Endometrium (tissue), 2 donors: ENCODE measurements around the gene MAMLD1.

ENCODE experiments used
- FAIRE-seq: peaks from 2 replicates; lab custom pipeline; 2012; peaks lifted over from hg19 to GRCh38; lab: Jason Lieb, UNC
- donor health status: control.
- donor health status: control.

The MAMLD1 gene

GRCh38 chrX:150502979-150503897 is 140.1 kb downstream of the MAMLD1 start:
- no peak for FAIRE-seq

DNA sequence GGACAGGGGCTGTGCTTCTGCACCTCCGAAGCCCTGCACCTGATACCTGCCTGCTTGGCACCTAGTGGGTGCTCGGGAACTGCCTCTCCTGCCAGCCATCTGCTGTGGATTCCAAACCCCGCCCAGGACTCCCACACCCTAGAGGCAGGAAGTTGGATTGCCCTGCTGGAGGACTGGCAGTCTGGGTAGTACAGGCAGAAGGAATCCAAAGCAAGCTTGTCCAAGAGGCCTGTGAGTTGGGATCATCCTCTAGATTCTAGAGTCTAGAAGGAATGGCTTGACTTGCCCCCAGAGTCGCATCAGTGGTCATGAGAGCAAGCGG is 140.7 kb downstream of the MAMLD1 start:
- no peak for FAIRE-seq

- no peak for FAIRE-seq
Measured at GRCh38 chrX:150504397-150505182, 141.5 kb downstream of the MAMLD1 start.

DNA sequence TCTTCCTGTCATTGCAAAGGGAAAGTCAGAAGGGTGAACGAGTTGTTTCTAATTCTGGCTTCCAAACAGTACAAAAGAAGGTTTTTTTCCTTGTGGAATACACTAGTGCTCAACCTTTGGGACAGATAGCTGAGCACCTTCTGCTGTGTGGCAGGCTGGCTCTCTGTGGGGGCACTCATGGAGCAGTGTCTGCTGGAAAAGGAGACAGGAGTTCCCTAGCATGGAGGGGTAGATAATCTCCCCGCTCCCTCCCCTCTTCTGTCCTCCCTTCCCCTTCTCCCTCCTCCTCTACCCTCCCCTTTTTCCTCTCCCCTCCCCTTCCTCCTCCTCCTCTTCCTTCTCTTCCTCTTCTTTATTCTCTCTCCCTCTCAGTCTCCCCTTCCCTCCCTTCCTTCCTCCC is 142.9 kb downstream of the MAMLD1 start:
- no peak for FAIRE-seq

DNA sequence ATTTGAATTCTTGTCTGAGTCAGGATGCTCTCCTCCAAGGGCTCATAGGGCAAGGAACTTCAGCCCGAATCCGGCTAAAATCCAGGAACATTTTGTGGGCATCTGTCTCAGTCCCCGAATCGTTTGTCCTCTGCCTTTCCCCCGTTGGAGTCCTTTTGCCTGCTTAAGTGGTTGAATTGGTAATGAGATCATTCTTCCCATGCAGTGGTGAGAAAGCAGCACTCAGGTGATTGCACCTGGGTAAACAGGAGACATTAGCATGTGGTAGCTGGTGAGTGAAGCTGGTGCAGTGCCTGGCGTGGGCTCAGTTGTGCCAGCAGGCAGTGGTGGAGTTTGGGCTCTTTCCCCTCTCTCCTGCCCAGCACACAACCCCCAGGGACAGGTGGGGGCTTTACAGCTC is 143.4 kb downstream of the MAMLD1 start:
- FAIRE-seq: no peak

GRCh38 chrX:150507251-150507856 is 144.2 kb downstream of the MAMLD1 start:
- no peak for FAIRE-seq

DNA sequence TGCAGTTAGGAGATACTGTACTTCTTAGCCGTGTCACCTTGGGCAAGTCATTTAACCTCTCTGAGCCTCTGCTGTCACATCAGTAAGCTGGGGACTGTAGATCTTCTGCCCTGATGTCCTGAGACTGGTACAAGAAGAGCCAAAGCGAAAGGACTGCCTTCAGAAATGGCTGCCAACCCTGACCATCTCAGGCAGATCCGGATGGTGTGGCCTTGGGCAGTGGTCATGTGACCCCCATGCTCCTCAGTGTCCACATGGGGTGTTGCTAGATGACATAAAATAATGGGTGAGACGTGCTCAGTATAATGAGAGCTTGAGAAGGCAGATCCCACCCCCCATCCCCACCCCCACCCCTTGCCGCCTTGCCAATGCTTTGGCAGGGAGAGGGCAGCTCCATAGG is 144.9 kb downstream of the MAMLD1 start:
- no peak for FAIRE-seq

- FAIRE-seq: no peak
Measured at GRCh38 chrX:150508451-150509367, 145.6 kb downstream of the MAMLD1 start.

DNA sequence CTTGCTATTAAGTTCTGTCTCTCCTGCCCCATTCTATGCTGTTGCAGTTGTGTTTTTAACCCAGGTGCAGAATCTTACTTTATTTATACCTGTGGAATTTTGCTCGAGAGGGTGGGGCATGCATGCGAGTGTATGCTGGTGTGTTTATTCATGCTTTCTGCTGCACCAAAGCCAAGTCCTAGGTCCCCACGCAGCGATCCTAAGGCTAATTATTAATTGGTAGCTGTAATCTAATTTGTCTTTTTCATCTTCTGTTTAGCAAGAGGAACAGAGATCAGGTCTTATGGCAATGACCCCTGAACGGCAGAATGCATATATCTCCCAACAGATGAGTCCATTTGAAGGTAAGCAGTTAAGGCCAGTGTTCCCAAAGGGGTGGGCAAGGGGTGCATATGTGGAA is 146.6 kb downstream of the MAMLD1 start:
- FAIRE-seq: no peak

DNA sequence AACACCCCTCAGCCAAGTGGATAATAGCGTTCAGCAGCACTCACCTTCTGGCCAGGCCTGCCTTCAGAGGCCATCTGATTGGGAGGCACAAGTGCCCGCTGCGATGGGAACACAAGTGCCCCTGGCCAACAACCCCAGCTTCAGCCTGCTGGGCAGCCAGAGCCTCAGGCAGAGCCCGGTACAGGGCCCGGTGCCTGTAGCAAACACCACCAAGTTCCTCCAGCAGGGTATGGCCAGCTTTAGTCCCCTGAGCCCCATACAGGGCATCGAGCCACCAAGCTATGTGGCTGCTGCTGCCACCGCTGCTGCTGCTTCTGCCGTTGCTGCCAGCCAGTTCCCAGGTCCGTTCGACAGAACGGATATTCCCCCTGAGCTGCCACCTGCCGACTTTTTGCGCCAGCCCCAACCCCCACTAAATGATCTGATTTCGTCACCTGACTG is 149.4 kb downstream of the MAMLD1 start:
- FAIRE-seq: no peak

DNA sequence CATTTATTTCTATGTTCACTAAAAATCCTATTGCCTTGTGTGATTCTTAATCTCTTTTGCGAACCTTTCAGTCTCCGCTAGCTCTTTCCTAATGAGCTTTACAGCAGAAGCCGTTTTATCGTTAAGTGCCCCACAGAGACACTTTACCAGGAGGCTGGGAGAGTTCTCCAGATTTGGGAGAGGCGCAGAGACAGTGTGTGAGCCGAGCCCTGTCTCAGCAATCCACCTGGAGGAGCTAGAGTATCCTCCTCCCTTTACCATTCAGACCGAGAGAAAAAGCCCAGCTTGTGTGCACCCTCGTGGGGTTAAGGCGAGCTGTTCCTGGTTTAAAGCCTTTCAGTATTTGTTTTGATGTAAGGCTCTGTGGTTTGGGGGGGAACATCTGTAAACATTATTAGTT is 150.4 kb downstream of the MAMLD1 start:
- FAIRE-seq: no peak

- no peak for FAIRE-seq
Measured at GRCh38 chrX:150514462-150514861, 151.3 kb downstream of the MAMLD1 start.

DNA sequence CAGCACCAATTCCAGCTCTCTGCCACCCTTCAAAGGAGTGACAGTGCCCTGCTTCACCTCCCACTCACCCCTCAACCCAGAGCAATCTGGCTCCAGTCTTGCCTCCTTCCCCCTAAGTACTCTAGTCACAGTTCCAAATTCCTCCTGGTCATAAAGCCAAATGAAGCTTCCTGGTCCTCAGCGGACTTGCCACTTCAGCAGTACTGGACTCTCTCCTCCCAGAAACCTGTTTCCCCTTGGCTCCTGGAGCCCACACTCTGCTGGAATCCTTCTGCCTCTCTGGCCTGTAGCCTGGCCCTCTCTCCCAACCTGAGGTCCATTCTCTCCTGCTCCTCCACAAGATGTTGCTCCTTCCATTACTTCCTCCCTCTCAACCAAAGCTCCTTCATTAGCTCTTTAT is 152.7 kb downstream of the MAMLD1 start:
- FAIRE-seq: no peak

DNA sequence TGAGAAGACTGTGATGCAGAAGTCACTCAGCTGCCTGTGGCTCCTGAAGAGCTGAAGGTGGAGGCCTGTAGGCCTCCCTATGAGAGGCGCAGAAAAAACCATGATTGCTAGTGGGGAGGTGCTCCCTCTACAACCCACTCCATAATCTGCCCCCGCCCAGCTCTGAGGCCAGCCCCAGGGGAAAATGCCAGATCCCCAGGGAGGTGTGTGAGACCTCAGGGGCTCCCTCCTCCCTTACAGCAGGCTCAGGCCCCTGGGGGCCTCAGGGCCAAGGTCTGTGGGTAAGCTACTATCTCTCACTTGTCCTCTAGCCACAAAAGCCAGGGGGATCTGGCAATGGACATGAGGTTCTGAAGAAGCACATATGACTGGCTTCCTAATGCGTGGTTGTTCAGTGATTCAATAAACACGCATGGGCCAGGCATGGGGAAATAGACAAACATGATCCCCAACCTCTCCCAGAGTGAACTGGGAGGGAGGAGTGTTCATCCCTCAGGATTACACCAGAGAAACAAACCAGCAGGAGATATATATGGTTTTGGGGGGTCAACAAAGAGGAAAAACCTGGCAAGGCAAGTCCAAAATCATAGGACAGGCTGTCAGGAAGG is 154.3 kb downstream of the MAMLD1 start:
- FAIRE-seq: no peak

GRCh38 chrX:150522494-150522893 is 159.4 kb downstream of the MAMLD1 start:
- no peak for FAIRE-seq

GRCh38 chrX:150525061-150525919 is 162.2 kb downstream of the MAMLD1 start:
- no peak for FAIRE-seq

DNA sequence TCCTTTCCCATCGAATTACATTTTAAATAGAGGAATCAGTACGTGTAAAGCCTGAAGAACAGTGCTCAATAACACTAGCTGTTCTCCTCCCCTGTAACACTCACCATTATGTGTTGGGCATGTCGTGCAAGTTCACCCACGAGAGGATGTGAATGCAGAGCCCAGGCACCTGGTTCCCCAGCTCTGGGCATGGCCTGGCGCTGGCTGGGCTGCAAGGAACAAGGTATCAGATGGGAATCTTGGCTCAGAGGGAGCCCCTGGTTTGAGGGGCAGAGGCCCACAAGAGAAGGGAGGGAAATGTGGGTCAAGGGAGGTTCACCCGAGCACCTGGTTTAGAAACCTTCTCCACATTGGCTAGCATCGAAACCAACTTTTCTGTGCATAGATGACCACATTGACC is 163.6 kb downstream of the MAMLD1 start:
- no peak for FAIRE-seq

DNA sequence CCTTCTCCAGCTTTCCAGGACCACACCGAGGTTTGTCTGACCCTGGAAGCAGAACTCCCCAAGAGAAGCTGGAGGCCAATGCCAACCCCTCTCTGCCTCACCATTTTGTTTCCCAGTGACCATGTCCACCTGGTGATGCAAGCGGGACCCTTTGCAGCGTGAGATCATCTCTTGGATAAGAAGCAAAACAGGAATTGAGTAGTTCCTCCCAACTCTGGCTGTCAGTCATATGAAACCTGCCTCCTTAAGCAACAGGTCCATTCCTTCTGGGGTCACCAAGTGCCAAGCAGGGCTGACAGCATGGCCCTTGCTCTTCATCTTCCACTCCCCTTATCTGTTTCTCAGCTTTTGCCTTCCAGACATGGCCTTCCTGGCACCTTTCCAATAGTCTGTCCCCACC is 164.0 kb downstream of the MAMLD1 start:
- no peak for FAIRE-seq

GRCh38 chrX:150529587-150529986 is 166.5 kb downstream of the MAMLD1 start:
- no peak for FAIRE-seq

- no peak for FAIRE-seq
Measured at GRCh38 chrX:150530821-150531220, 167.7 kb downstream of the MAMLD1 start.

DNA sequence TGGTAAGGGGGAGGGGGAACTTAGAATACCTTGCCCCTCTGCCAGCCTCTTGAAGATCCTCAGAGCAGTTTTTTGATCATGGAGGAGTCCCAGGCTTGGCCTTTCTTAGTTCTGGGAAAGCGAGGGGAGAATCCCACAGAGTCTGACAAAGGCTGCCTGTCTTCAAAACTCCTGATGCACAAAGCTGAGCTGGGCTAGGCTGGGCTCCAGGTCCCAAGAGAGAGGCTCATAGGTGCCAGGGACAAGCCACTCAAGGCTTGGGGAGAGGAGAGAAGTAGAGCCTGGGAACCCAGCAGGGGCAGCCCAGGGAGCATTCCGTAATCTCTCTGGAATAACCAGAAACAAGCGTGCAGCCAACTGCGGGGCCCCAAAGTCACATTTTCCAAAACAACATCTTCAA is 168.3 kb downstream of the MAMLD1 start:
- no peak for FAIRE-seq
